Panc1 (cell line): Measurements from ENCODE around the gene GNAO1. TPM values are rescaled to one million over a fixed set of nuclear protein-coding genes. Genes with fewer than 3 reads are reported as not detected.

Experiments used
- ATAC-seq: fragments of 200-7000 bp; cut with Tn5 transposase; 2 replicates; pipeline ENCODE4 v1.9.1; 2020; ENCODE audit warnings: mild to moderate bottlenecking, moderate library complexity
- BruUV-seq: library from RNA; stranded (reverse); fragments of 400-500 nt; replicated peaks from 2 replicates; lab custom pipeline; 2021; lab: Mats Ljungman, UMichigan
- CTCF ChIA-PET: fragments of 300-600 bp; sonication (Branson Sonifier 250); formaldehyde crosslinking; loops from one replicate; lab custom pipeline; 2022; ENCODE audit warnings: antibody characterized with exemption; lab: Charles Lee
- POLR2A ChIA-PET: fragments of 300-600 bp; sonication (Branson Sonifier 250); formaldehyde crosslinking; loops from one replicate; lab custom pipeline; 2022; ENCODE audit warnings: antibody characterized with exemption; lab: Charles Lee
- DNase-seq: peaks from one replicate; pipeline ENCODE4 v3.0.0-alpha.2; 2010; ENCODE audit warnings: low read depth, low spot score
- H3K27ac ChIP-seq: 2 replicates; pipeline ENCODE4 v1.5.1; 2011; ENCODE audit warnings: mild to moderate bottlenecking, low read length, inconsistent platforms
- H3K27me3 ChIP-seq: fragments of 200-500 bp; sonication (Bioruptor generic); 2 replicates; pipeline ENCODE4 v1.6.0; 2014; ENCODE audit warnings: low read length, inconsistent platforms; ENCODE audit not compliant: control insufficient read depth, insufficient read depth
- H3K36me3 ChIP-seq: fragments of 200-500 bp; sonication (Bioruptor generic); 2 replicates; pipeline ENCODE4 v1.5.1; 2014; ENCODE audit warnings: inconsistent platforms, mild to moderate bottlenecking, low read length, moderate library complexity; ENCODE audit not compliant: control insufficient read depth, insufficient read depth
- H3K4me1 ChIP-seq: 2 replicates; pipeline ENCODE4 v1.5.1; 2011; ENCODE audit warnings: inconsistent platforms, mild to moderate bottlenecking, low read length, moderate library complexity; ENCODE audit not compliant: control insufficient read depth, insufficient read depth
- H3K4me3 ChIP-seq, 2 experiments: 2 replicates each; pipeline ENCODE4 v1.5.1; 2011 to 2012; ENCODE audit warnings: low read depth in 2 of 2, low read length in 2 of 2, mild to moderate bottlenecking in 2 of 2, inconsistent platforms in 1 of 2, moderate library complexity in 1 of 2
- H3K9me3 ChIP-seq: fragments of 200-500 bp; sonication (Bioruptor generic); 2 replicates; pipeline ENCODE4 v1.5.1; 2014; ENCODE audit warnings: low read depth, mild to moderate bottlenecking, inconsistent platforms, low read length, moderate library complexity; ENCODE audit not compliant: control insufficient read depth, insufficient read depth
- POLR2AphosphoS5 ChIP-seq: IDR thresholded peaks from 2 replicates; pipeline ENCODE4 v1.6.1; 2012; ENCODE audit warnings: mild to moderate bottlenecking, low read depth, low read length, moderate library complexity
- SIN3A ChIP-seq: IDR thresholded peaks from 2 replicates; pipeline ENCODE4 v1.6.1; 2012; ENCODE audit warnings: low read depth, mild to moderate bottlenecking, low read length, moderate library complexity, borderline replicate concordance; ENCODE audit not compliant: insufficient read depth
- TCF7L2 ChIP-seq: IDR thresholded peaks from 2 replicates; pipeline ENCODE4 v1.6.1; 2011; ENCODE audit warnings: mild to moderate bottlenecking, low read depth, low read length, inconsistent platforms
- in situ Hi-C: cut with HindIII; loops from 2 replicates; pipeline ENCODE4 v1.10.0; 2016; ENCODE audit warnings: low sequenced_read_pairs, low pct_unique_long_range_greater_than_20kb
- intact Hi-C: fragments of 100-400 bp; cut with micrococcal nuclease; formaldehyde crosslinking; loops from one replicate; pipeline ENCODE4 v1.10.0; 2022; ENCODE audit not compliant: unreplicated experiment
- total RNA-seq: library from RNA; stranded (reverse); gene quantifications from one replicate; pipeline ENCODE4 v1.2.1, GENCODE V29; 2021; ENCODE audit not compliant: unreplicated experiment
- TF ChIP-seq, protein P1 (sequence below), 2 experiments: IDR thresholded peaks; 2 replicates each; pipeline ENCODE4 v1.6.1; 2011 to 2012; ENCODE audit warnings: low read depth in 2 of 2, control low read depth in 1 of 2, low read length in 1 of 2, mild to moderate bottlenecking in 1 of 2, moderate library complexity in 1 of 2; ENCODE audit not compliant: insufficient read depth in 1 of 2
- TF ChIP-seq, protein P2 (sequence below): fragments of 450-650 bp; IDR thresholded peaks from 2 replicates; pipeline ENCODE4 v1.5.1; 2017; ENCODE audit warnings: mild to moderate bottlenecking

GNAO1 gene
- total RNA-seq, 1 experiment from 2014 or later = 33.4 TPM

DNA sequence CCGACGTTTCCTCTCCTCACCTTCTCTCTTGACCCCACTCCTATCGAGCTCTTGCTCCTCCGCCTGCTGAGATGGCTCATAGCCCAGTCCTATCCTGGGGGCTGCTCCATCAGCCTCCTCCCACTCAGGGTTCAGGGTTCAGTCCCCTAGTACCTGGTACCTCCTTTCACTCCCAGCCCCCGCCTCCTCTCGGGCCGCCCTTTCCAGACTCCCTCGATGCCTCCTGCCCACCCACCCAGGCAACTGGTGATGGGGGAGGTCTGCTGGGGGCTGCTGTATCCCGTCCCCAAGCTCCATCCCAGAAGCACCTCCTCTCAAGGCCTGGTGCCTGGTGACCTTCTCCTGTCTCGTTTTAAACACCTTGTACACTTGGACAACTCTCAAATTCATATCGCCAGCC is 140.1 kb downstream of the GNAO1 start:
- TF ChIP-seq SIN3A (no peak), TCF7L2 (no peak), POLR2AphosphoS5 (no peak)
- TF ChIP-seq, protein P1, sequence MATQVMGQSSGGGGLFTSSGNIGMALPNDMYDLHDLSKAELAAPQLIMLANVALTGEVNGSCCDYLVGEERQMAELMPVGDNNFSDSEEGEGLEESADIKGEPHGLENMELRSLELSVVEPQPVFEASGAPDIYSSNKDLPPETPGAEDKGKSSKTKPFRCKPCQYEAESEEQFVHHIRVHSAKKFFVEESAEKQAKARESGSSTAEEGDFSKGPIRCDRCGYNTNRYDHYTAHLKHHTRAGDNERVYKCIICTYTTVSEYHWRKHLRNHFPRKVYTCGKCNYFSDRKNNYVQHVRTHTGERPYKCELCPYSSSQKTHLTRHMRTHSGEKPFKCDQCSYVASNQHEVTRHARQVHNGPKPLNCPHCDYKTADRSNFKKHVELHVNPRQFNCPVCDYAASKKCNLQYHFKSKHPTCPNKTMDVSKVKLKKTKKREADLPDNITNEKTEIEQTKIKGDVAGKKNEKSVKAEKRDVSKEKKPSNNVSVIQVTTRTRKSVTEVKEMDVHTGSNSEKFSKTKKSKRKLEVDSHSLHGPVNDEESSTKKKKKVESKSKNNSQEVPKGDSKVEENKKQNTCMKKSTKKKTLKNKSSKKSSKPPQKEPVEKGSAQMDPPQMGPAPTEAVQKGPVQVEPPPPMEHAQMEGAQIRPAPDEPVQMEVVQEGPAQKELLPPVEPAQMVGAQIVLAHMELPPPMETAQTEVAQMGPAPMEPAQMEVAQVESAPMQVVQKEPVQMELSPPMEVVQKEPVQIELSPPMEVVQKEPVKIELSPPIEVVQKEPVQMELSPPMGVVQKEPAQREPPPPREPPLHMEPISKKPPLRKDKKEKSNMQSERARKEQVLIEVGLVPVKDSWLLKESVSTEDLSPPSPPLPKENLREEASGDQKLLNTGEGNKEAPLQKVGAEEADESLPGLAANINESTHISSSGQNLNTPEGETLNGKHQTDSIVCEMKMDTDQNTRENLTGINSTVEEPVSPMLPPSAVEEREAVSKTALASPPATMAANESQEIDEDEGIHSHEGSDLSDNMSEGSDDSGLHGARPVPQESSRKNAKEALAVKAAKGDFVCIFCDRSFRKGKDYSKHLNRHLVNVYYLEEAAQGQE (IDR thresholded peaks at IDR 0.05; ENCODE audit: insufficient read depth in 1 of 2, low read depth in 2 of 2, low read length in 1 of 2) = no peak
- TF ChIP-seq, protein P2, sequence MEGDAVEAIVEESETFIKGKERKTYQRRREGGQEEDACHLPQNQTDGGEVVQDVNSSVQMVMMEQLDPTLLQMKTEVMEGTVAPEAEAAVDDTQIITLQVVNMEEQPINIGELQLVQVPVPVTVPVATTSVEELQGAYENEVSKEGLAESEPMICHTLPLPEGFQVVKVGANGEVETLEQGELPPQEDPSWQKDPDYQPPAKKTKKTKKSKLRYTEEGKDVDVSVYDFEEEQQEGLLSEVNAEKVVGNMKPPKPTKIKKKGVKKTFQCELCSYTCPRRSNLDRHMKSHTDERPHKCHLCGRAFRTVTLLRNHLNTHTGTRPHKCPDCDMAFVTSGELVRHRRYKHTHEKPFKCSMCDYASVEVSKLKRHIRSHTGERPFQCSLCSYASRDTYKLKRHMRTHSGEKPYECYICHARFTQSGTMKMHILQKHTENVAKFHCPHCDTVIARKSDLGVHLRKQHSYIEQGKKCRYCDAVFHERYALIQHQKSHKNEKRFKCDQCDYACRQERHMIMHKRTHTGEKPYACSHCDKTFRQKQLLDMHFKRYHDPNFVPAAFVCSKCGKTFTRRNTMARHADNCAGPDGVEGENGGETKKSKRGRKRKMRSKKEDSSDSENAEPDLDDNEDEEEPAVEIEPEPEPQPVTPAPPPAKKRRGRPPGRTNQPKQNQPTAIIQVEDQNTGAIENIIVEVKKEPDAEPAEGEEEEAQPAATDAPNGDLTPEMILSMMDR = no peak
- ATAC-seq (no peak), DNase-seq (no peak)
- Histone ChIP-seq H3K36me3 (no peaks in the 10 kb centered on the region), H3K27me3 (no peaks in the 10 kb centered on the region), H3K27ac (no peak overlapping the region), H3K9me3 (no peaks in the 10 kb centered on the region), H3K4me3 (no peak overlapping the region), H3K4me1 (no peaks in the 10 kb centered on the region)
- POLR2A ChIA-PET = no interaction called here
- intact Hi-C loops = no loop called here
- BruUV-seq = no TSS peak
- CTCF ChIA-PET = no interaction called here
- in situ Hi-C loops = no loop called here

DNA sequence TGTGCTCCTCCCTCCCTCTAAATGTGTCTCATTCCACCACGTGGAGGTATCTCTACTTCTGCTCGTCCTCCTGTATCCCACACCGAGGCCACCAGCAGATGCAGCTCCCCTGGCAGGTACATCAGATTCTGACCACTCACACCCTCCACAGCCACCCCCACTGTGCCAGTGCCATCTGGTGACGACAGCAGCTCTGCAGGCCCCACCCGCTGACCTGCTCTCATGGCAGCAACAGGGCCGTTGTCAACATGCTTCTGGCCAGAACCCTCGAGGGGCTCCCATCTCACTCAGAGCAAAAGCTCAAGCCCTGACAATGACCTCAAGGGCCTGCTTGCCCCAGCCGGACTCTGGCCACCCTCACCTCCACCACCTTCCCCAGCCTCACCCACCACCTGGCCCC is 140.6 kb downstream of the GNAO1 start:
- ATAC-seq (no peak), DNase-seq (no peak)
- Histone ChIP-seq H3K27me3 (no peaks in the 10 kb centered on the region), H3K9me3 (no peaks in the 10 kb centered on the region), H3K4me3 (no peak overlapping the region), H3K36me3 (no peaks in the 10 kb centered on the region), H3K27ac (no peak overlapping the region), H3K4me1 (no peaks in the 10 kb centered on the region)
- BruUV-seq = no TSS peak
- POLR2A ChIA-PET = no interaction called here
- no peak for TF ChIP-seq SIN3A
- no peak for TF ChIP-seq POLR2AphosphoS5
- no peak for TF ChIP-seq TCF7L2
- TF ChIP-seq, protein P1 (IDR thresholded peaks at IDR 0.05; ENCODE audit: insufficient read depth in 1 of 2, low read depth in 2 of 2, low read length in 1 of 2) = no peak
- TF ChIP-seq, protein P2 = no peak
- intact Hi-C loops = no loop called here
- in situ Hi-C loops = no loop called here
- CTCF ChIA-PET = interaction anchor here (1.2 kb wide), 1 partner anchor 25 kb away, joined by 5 read pairs; no protein-coding TSS in a partner anchor
